Left lung (tissue), 10 donors: ENCODE measurements around the gene C14orf180. TPM values are rescaled to one million over a fixed set of nuclear protein-coding genes. Genes with fewer than 3 reads are reported as not detected.

ENCODE experiments used
- ATAC-seq: fragments of 200-7000 bp; cut with Tn5 transposase; one replicate; pipeline ENCODE4 v1.9.1; 2020; ENCODE audit warnings: moderate library complexity
- DNase-seq, 4 donors: peaks; one replicate each; pipeline ENCODE4 v3.0.0-alpha.2; 2013 to 2020
- H3K27ac ChIP-seq, 2 donors: fragments of 200-600 bp; sonication (generic) in 1 of 2; one replicate each; pipeline versions ENCODE4 v1.5.0 to v1.8.0; 2020 to 2021
- H3K27me3 ChIP-seq, 2 donors: fragments of 200-600 bp; sonication (generic) in 1 of 2; one replicate each; pipeline versions ENCODE4 v1.5.0 to v1.8.0; 2020 to 2021
- H3K36me3 ChIP-seq, 2 donors: fragments of 200-600 bp; sonication (generic) in 1 of 2; one replicate each; pipeline versions ENCODE4 v1.5.0 to v1.8.0; 2020 to 2021
- H3K4me1 ChIP-seq, 2 donors: fragments of 200-600 bp; one replicate each; pipeline ENCODE4 v1.8.0; 2021
- H3K4me3 ChIP-seq, 2 donors: fragments of 200-600 bp; sonication (generic) in 1 of 2; one replicate each; pipeline versions ENCODE4 v1.5.0 to v1.8.0; 2020 to 2021; ENCODE audit warnings: mild to moderate bottlenecking in 1 of 2
- H3K9me3 ChIP-seq, 2 donors: fragments of 200-600 bp; sonication (generic) in 1 of 2; one replicate each; pipeline versions ENCODE4 v1.5.0 to v1.8.0; 2020 to 2021
- intact Hi-C, 2 donors: fragments of 100-400 bp; cut with DNase I; formaldehyde crosslinking; loops; one replicate each; pipeline versions ENCODE4 v1.11.2 to v1.14.2; 2022
- polyA plus RNA-seq, 6 donors: library from polyadenylated mRNA; unstranded; fragments of 120-200 nt; gene quantifications; one replicate each; pipeline ENCODE4 v1.2.1, GENCODE V29; 2013; ENCODE audit not compliant: insufficient read length in 6 of 6
- total RNA-seq, 2 donors: library from RNA; stranded (reverse); fragmentation: NEBNext Ultra II Directional; extraction: Animal tissue kit (Norgen Biotek cat#: 25700); gene quantifications; one replicate each; pipeline ENCODE4 v1.2.1, GENCODE V29; 2021
- TF ChIP-seq, protein P1 (sequence below), 2 donors: fragments of 200-600 bp; sonication (generic) in 1 of 2; IDR thresholded peaks; one replicate each; pipeline versions ENCODE4 v1.5.0 to v1.8.0; 2021; ENCODE audit warnings: antibody characterized with exemption in 2 of 2
- donor health status: DM: no; HTN: yes; CAD: no.
- donor health status: DM: no; HTN: no; CAD: no.

Gene C14orf180
- total and polyA plus RNA-seq, 8 donors: not detected

- DNase-seq (peak in 1 of 4 donors; percentile 76), ATAC-seq (no peak)
- Histone ChIP-seq H3K9me3 (no peaks in the 10 kb centered on the region), H3K4me1 (peaks cover 0 to 5% of the 10 kb centered on the region in 2 donors), H3K27me3 (peaks cover 0 to 69% of the 10 kb centered on the region in 2 donors), H3K27ac (no peak overlapping the region), H3K4me3 (no peak overlapping the region), H3K36me3 (no peaks in the 10 kb centered on the region)
- intact Hi-C loops: loop anchor here (5.0 to 10.0 kb wide), 2 partner anchors 428 to 430 kb away; partner anchors contain the start of gene KIF26A (in 2 of the 2)
- TF ChIP-seq, protein P1, sequence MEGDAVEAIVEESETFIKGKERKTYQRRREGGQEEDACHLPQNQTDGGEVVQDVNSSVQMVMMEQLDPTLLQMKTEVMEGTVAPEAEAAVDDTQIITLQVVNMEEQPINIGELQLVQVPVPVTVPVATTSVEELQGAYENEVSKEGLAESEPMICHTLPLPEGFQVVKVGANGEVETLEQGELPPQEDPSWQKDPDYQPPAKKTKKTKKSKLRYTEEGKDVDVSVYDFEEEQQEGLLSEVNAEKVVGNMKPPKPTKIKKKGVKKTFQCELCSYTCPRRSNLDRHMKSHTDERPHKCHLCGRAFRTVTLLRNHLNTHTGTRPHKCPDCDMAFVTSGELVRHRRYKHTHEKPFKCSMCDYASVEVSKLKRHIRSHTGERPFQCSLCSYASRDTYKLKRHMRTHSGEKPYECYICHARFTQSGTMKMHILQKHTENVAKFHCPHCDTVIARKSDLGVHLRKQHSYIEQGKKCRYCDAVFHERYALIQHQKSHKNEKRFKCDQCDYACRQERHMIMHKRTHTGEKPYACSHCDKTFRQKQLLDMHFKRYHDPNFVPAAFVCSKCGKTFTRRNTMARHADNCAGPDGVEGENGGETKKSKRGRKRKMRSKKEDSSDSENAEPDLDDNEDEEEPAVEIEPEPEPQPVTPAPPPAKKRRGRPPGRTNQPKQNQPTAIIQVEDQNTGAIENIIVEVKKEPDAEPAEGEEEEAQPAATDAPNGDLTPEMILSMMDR (IDR thresholded peaks at IDR 0.05): no peak
Measured at GRCh38 chr14:104564744-104565679, 14.6 kb upstream of the C14orf180 start.

DNA sequence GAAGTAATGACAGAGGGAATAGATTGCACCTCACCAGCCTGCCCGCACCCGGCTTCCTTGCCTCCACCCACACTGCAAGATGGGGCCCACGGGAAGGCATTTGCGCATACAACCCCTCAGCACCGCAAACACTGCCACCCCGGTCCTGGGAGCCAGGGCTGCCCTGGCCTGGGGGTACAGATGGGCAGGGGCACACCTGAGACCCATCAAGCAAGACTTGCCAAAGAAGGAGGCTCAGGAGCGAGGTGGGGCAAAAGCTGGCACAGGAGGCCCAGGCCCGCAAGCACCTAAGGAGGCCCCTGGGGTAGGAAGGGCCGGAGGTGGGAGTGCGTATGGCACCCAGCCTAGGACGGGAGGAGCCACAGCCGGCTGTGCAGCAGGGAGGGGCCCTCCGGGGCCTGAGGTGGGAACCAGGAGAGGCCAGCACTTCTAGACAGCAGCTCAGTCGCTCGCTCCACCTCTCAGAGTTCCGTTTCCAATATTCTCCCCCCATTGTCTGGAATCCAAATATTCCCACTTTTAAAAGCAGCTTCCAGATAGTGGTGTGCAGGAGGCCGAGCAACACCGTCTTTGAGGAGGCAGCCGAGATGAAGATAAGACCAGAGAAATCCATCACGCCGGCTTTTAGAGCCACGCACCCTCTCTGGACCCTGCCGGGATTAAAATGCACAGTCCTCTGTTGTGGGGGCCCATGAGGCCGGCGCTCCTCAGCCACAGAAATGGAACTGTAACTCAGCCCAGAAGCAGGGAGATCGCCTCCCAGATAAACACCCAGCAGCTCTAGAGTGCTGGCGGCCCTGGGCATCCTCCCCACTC lies 12.2 kb upstream of the C14orf180 start:
- Histone ChIP-seq H3K27ac (no peak overlapping the region), H3K9me3 (no peaks in the 10 kb centered on the region), H3K27me3 (peaks cover 0 to 92% of the 10 kb centered on the region in 2 donors), H3K36me3 (no peaks in the 10 kb centered on the region), H3K4me1 (peaks cover 0 to 5% of the 10 kb centered on the region in 2 donors), H3K4me3 (no peak overlapping the region)
- DNase-seq (no peak), ATAC-seq (no peak)
- TF ChIP-seq, protein P1 (IDR thresholded peaks at IDR 0.05): no peak
- intact Hi-C loops: loop anchor here in 1 of 2 donors (10.0 kb wide), 1 partner anchor 433 kb away; the partner anchor contains the start of gene KIF26A

- TF ChIP-seq, protein P1 (IDR thresholded peaks at IDR 0.05): no peak
- Histone ChIP-seq H3K36me3 (no peaks in the 10 kb centered on the region), H3K27ac (no peak overlapping the region), H3K4me1 (peaks cover 0 to 5% of the 10 kb centered on the region in 2 donors), H3K27me3 (peaks cover 0 to 98% of the 10 kb centered on the region in 2 donors), H3K4me3 (no peak overlapping the region), H3K9me3 (no peaks in the 10 kb centered on the region)
- no peak for DNase-seq
- no peak for ATAC-seq
- intact Hi-C loops: loop anchor here in 1 of 2 donors (10.0 kb wide), 1 partner anchor 433 kb away; the partner anchor contains the start of gene KIF26A
Measured at GRCh38 chr14:104567957-104568225, 11.7 kb upstream of the C14orf180 start.

DNA sequence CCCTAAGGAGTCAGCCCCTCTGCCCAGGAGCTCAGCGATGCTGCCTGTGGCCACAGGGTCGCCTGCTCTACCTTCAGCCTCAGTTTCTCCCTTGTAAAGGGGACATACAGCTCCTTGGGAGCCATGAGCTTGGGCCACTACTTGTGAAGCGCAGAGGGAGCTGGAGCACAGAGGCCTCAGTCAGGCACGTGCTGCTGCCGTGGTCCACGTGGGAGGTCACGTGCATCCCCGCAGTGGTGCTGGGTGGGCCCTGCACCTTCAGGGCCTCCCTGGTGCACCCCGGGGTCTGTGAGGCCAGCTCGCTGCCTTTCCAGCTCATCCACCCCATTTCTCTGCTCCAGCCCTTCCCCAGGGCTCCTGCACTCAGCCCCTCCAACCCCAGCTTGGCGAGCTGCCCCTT lies 10.9 kb upstream of the C14orf180 start:
- DNase-seq: no peak
- no peaks in the 10 kb centered on the region for H3K36me3 ChIP-seq
- no peak overlapping the region for H3K27ac ChIP-seq
- peaks cover 0 to 5% of the 10 kb centered on the region in 2 donors for H3K4me1 ChIP-seq
- H3K9me3 ChIP-seq: no peaks in the 10 kb centered on the region
- ATAC-seq: no peak
- TF ChIP-seq, protein P1 (IDR thresholded peaks at IDR 0.05): no peak
- no peak overlapping the region for H3K4me3 ChIP-seq
- intact Hi-C loops: loop anchor here in 1 of 2 donors (10.0 kb wide), 1 partner anchor 434 kb away; the partner anchor contains the start of gene KIF26A
- peaks cover 0 to 96% of the 10 kb centered on the region in 2 donors for H3K27me3 ChIP-seq
